NCI-H345 (cell line): ENCODE measurements around the gene VSIR.

Source experiments
- DNase-seq: peaks from one replicate; lab custom pipeline; 2025; lab: John Stamatoyannopoulos, UW

Gene VSIR

DNA sequence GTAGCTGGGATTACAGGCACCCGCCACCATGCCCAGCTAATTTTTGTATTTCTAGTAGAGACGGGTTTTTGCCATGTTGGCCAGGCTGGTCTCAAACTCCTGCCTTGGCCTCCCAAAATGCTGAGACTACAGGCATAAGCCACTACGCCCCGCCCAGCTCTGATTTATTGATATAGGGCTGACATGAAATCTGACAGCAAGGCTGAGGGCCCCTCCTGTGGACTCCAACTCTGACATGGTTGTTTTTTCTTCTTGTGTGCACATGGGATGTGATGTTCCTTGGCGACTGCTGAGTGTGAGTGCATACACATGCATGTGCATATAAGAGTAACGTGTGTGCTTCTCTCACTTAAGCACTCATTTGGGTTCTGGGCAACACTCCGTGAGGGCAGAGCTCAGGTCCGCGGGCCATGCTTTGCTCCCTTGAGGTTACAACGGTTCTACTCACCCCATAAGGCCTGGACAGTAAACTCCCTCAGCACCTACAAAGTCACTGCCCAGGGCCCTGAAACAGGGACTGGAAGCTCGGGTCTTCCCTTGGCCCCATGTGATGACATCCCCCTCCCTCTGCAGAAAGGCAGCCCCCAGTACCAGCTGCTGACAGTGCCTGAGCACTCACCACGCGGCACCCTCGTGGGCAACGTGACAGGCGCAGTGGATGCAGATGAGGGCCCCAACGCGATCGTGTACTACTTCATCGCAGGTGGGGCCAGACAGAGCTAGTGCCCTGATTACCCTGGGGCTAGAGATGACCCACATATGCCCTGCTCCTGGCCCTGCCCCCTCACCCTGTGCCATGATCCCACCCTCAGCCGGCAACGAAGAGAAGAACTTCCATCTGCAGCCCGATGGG lies 33.6 kb upstream of the VSIR start:
- DNase-seq, result no peak

DNA sequence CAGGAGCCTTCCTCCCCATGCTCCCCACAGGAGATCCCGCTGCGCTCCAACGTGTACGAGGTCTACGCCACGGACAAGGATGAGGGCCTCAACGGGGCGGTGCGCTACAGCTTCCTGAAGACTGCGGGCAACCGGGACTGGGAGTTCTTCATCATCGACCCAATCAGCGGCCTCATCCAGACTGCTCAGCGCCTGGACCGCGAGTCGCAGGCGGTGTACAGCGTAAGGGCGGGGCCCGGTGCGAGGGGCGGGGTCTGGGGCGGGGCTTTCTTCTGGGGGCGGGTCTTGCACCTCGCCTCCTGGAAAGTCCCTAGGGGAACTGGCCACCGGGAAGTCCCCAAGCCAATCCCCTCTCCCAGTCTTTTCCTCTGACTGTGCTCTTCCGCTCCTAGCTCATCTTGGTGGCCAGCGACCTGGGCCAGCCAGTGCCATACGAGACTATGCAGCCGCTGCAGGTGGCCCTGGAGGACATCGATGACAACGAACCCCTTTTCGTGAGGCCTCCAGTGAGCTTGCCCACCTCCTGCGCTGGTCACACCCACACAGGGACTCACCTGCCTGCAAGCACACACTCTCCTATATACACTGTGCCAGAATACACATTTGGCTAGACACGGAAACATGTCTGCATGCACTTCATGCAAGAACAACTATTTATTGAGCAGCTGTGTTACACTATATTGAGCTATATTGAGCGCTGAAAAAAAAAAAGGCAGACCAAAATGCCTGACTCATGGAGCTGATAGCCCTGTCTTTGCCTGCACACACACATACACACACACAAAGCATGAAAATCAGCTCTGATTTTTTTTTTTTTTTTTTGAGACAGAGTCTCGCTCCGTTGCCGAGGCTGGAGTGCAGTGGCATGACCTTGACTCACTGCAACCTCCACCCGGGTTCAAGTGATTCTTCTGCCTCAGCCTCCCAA lies 32.7 kb upstream of the VSIR start:
- peak; percentile 5 for DNase-seq

DNA sequence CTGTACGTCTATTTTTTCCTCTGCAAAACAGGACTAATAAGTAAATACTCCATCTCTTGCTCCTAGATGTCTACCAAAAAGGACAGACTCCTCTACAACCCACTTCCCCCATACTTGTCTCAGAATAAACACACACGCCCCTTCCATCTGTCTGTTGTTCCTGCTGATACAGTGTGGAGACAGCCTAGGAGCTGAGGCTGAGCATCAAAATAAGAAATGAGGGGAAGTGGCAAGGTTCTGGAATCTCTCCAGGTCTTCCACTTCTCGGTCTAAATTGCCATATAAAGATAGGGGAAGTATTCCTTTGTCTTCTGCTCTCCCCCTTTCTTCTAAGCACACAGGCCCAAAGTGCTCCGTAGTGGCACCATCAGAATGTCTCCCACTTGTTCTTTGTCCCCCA lies 30.8 kb upstream of the VSIR start:
- no peak for DNase-seq

DNA sequence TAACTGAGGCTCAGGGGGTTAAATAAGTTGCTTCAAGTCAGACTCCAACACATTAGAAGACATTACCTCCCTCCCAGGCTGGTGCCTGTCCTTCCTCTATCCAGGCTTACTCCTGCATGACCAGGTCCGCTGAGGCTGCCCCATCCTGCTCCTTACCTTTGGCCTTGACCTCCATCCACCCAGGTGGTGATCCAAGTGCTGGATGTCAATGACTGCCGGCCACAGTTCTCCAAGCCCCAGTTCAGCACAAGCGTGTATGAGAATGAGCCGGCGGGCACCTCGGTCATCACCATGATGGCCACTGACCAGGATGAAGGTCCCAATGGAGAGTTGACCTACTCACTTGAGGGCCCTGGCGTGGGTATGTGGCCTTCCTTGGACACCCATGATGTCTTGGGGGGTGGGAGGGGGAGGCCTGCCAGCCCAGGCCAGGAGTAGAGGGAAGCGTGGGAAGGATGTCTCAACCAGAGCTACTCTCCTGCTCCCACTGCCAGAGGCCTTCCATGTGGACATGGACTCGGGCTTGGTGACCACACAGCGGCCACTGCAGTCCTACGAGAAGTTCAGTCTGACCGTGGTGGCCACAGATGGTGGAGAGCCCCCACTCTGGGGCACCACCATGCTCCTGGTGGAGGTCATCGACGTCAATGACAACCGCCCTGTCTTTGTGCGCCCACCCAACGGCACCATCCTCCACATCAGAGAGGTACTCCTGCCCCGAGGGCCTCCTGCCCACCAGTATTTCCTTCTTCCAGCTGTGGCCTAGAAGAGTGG lies 29.6 kb upstream of the VSIR start:
- DNase-seq, result no peak

DNA sequence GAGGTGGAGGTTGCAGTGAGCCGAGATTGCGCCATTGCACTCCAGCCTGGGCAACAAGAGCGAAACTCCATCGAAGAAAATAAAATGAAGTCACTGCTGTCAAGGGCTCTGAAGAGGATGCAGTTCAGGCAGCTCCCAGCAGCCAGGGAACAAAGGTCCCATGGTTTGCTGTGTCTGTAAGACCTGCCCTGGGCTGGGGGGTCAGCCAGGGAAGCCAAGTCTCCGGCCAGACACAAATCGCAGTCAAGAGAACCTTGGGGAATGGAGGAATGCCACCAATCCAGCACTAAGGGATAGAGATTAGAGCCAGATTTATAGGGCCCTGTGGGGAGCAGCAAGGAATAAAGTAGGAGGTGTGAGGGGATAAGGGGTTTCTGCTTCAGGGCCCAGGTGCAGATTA lies 28.9 kb upstream of the VSIR start:
- DNase-seq, result no peak

DNA sequence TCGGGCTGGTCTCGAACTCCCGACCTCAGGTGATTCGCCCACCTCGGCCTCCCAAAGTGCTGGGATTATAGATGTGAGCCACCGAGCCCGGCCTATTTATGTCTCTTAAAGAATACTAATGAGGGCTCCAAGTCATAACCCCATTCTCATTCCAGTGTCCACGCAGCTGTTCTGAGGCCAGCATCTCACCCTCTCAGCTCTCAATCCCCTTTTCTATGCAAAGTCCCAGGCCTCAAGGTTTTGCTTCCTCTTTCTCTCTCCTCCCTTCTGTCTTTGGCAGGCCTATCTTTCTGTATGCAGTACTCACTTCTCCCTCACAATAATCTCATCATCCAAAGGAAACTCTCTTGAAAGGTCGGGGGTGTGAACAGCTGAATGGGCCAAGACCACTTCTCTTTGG lies 28.0 kb upstream of the VSIR start:
- no peak for DNase-seq

DNA sequence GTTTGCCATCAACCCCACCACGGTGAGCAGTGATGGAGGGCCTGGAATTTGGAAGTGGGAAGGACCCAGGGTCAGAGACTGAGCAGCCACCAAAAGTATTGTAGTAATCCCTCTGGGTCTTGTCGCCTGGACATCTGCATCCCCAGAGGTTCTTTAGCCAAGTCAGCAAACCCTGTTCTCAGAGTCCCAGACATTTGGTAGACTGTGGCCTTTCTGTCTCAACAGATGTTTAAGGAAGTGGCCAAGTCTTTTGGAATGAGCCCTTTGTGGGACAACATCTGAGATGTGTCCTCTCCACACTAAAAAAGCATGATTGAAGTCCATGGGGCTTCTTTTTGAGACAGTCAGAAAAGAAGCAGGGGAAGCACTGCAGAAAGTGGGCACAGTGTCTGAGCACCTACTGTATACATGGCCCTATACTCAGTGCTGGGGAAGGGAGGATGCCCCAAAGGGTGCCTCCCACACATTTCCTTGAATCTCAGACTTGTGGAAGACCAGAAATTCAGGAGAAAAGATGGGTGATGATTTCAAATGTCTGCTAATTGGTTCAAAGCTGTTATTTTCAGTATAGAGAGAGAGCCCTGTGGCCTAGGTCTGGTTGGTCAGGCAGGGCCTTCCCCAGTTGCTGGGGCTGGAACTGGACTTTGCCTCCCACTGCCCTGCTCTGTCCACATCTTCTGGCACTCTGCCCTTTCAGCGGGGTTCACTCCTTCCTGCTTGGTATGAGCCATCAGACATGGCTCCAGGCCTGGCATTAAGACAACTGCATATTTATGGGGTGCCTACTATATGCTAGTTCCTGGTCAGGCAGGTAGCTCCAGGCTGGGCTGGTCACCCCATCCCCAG lies 26.5 kb upstream of the VSIR start:
- DNase-seq, result no peak

DNA sequence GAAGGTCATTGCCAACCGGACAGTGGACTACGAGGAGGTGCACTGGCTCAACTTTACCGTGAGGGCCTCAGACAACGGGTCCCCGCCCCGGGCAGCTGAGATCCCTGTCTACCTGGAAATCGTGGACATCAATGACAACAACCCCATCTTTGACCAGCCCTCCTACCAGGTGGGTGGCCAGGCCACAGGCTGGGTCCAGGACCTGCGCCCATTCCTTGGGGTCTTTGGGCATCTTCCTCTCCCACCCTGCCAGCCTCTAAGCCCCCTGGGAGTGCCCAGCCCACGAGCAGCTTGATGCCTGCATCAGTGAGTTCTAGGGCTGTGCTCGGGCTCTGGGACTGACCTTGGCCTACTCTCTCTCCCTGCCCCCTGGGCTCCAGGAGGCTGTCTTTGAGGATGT lies 25.8 kb upstream of the VSIR start:
- DNase-seq, result no peak

DNA sequence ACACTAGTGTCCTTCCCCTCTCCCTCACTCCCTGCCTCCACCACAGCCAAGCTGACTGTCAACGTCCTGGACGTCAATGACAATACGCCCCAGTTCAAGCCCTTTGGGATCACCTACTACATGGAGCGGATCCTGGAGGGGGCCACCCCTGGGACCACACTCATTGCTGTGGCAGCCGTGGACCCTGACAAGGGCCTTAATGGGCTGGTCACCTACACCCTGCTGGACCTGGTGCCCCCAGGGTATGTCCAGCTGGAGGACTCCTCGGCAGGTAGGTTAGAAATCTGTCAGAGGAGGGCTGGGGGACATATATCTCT lies 24.9 kb upstream of the VSIR start:
- no peak for DNase-seq

DNA sequence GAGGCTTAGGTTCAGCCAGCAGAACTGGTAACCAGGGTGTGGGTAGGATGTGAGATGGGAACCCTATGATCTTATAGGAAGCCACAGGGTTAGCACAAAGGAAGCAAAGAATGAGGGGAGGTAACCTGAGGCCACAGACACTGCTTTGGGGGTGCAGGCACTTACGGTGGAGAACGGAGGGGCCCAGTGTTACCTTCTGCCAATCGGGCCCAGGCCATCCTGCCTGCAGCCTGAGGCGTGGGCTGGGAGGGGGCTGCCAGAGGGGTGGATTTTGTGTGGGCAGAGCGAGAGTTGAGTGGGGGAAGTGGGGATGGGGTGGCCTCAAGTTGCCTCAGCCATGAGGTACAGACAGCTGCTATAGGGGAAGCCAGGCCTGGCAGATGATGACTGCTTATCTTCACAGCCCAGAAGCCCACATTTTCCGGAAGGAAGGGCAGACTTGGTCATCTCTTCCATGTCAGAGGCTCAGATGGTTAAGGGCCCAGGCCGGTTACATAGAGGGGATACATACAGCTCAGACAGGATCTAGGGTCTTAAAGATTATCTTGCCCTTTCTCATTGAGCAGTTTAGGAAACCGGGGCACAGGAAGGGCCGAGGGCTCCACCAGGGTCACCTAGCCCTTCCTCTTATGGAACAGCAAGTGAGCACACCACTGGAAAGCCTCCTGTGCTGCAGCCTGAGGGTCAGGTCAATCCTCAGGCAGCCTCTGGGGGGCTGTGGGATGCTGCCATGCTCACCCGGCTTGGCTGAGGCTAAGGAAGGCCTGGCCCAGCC lies 24.4 kb upstream of the VSIR start:
- DNase-seq, result no peak

DNA sequence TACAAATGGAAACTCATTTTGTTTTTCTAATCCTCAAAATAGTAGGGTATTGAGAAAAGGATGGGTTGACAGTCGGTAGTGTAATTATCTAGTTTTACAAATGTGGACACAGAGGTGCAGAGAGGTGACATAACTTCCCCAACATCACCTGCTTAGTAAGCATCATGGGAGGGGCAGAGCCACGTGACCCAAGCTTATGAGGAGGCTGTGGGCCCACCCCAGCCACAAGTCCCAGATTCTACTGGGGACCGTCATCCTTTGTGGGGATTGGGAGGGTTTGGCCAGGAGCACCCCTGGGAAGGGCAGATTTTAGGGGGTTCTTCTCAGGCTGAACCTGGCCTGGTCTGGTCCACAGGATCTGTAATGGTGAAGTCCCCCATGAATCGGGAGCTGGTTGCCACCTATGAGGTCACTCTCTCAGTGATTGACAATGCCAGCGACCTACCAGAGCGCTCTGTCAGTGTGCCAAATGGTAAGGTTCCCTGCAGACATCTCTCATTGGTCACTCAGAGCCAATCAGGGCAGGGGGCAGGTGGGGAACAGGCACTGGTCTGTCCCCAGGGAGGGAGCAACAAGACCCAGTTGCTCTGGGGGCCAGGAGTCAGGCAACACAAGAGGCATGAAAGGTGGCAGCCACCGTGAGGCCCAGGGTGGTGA lies 23.6 kb upstream of the VSIR start:
- DNase-seq, result no peak

DNA sequence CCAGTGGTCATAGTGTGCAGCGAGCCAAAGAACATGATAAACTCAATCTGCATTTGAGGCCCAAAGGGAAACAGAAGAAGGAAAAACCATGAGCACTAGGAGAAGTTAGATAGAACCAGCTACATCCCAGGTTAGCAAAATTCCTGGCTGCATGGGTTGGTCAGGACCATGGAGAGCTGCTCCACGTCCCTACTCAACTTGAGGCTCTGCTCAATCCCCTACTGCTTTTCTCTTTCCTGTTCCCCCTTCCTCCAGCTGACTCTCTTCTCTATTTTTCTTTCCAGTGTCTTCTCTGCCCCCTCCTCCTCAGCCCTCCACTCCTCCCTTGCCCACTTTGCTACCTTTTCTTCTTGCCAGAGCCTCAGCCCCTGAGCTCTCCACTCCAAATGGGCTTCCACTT lies 21.9 kb upstream of the VSIR start:
- no peak for DNase-seq

DNA sequence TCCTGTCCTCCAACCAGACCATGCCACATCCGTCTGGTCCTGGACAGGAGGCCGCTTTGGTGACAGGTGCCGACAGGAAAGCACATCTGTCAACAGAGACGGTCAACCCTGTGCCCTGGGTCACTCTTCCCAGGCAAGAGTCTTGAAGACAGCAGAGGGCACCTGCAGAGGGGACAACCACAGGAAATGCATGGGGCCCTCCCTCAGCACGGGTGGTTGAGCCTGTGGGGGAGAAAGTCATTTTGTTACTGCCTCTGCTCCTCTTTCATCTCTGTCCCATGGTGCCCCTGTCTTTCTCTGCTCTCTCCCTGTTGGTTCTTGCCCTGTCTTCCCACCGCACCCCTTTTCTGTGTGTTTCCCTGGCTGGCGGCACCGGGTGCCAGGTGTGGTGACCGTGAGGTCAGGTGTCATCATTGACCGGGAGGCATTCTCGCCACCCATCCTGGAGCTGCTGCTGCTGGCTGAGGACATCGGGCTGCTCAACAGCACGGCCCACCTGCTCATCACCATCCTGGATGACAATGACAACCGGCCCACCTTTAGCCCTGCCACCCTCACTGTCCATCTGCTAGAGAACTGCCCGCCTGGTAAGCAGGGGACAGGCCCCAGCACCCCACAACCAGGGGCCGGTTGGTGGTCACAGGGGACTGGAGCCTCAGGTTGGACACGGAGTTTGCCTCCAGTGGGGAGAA lies 17.6 kb upstream of the VSIR start:
- no peak for DNase-seq

DNA sequence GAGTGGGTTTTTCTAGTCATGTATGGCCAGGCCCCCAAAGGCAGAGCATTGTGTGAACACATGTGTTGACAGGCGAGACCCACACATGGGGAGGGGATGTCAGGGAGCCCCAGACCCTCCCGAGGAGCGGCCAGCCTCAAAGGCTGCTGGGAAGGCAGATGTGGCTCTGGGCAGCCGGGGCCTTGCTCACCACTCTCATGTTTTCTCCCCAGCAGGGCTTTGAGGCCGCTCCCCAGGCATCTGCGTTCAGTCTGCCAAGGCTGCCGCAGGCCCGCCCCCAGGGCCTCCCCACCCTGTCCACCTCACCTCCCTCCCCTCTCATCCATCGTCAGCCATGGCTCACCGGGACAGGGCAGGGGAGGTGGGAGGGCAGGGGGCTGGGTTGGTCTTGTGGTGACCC lies 16.6 kb upstream of the VSIR start:
- DNase-seq, result no peak

DNA sequence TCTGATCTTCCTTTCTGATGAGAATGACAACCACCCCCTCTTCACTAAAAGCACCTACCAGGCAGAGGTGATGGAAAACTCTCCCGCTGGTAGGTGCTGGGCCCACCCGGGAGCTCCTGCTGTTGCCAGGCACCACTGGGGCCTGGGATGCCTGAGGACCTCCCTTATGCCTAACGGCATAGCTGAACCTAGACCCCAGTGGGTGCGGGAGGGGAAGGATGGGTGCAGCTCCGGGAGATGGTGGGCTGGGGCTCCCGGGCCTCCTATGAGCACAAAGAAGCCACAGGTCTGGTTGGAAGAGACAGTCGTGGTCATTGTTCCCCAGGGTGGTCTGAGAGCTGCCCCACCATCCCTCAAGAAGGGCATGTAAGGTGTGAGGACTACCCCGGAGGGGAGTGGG lies 15.6 kb upstream of the VSIR start:
- no peak for DNase-seq

DNA sequence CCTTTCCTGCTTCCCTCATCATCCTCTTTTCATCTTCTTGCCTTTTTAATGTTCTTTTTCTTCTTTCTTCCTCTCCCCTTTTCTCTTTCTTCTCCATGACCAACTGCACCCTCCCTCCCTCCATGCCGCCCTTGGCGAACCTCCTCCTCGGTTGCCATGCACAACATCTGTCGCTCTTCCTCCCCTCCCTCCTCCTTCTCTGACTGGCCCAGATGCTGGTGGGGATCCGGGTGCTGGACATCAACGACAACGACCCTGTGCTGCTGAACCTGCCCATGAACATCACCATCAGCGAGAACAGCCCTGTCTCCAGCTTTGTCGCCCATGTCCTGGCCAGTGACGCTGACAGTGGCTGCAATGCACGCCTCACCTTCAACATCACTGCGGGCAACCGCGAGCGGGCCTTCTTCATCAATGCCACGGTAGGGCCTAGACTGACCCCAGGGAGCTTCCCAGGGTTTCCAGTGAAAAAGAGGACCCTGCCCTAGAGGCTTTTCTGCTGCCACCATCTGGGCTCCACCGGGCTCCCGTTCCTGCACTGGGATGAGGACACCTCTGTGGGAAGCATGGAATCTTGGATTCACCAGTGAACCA lies 11.5 kb upstream of the VSIR start:
- DNase-seq, result no peak

DNA sequence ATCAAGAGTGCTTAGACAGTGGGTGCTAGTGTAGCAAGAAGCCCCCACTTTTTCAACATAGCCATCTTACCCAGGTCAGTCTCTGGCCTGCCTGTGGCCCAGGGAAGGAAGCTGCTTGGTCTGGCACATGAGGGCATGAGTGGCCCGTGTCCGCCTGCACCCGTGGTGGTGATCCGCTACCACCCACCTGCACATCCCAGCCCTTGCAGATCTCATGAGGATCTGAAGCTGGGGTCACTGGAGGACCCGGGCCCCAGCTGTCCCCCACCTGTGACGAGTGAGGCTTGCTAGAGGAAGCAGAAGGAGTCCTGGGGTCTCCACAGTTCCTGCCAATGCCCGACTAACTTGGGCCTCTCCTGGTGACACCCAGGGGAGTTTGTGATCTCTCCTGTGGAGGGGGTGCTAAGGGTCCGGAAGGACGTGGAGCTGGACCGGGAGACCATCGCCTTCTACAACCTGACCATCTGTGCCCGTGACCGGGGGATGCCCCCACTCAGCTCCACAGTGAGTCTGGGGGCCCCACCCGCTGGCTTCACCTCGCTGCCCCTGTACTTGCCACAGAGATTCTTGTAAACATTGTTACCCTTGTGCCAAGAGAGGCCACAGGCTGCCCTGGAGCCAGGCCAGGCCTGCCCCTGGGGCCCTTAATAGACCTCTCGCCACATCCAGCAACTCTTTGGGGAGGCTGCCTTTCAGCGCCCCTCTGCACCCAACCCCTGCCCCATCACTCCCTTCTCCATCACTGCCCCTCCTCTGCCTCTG lies 10.8 kb upstream of the VSIR start:
- no peak for DNase-seq

DNA sequence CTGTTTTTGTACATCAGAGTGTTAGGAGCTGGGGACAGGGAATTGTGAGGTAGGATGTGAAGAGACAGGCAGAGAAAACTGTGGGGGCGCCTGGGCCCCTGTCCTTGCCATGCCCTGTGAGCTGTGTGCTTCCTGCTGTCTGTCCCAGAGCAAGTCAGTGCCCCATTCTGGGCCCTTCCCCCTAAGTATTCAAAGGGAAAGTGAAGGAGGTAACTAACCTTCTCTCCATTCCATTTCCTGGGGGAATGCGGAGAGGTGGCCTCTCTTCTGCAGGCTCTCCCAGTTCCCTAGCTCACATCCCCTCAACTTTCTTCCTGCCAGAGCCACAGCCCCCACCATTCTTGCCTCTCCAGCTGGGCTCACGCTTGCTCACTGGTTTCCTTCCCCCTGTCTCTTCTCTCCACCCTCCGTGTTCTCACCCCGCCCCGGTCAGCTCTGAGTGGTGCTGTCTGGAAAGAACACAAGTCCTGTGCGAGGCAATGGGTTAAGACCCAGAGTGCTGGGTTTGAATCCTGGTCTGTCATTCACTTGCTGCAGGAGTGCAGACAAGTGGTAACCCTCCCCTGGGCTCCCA lies 9.7 kb upstream of the VSIR start:
- DNase-seq, result no peak
